HEK293T (cell line): ENCODE measurements around the gene SYT5.

ENCODE experiments used
- CTCF ChIA-PET: fragments of 350-600 bp; formaldehyde crosslinking; extraction: SDS; loops from one replicate; lab custom pipeline; 2021; ENCODE audit warnings: antibody characterized with exemption, inconsistent platforms; lab: Yijun Ruan, JAX
- POLR2A ChIA-PET: fragments of 350-600 bp; formaldehyde crosslinking; extraction: SDS; loops from one replicate; lab custom pipeline; 2020; ENCODE audit warnings: antibody characterized with exemption, inconsistent platforms; lab: Yijun Ruan, JAX
- DNase-seq: peaks from one replicate; pipeline ENCODE4 v3.0.0; 2012; ENCODE audit warnings: mixed read lengths; ENCODE audit errors: extremely low spot score
- ARNT ChIP-seq: fragments of 450-650 bp; IDR thresholded peaks from 2 replicates; pipeline ENCODE4 v1.6.1; 2017; ENCODE audit warnings: mild to moderate bottlenecking
- BHLHE40 ChIP-seq: fragments of 450-650 bp; IDR thresholded peaks from 2 replicates; pipeline ENCODE4 v1.6.1; 2016; ENCODE audit warnings: mild to moderate bottlenecking, moderate library complexity, borderline replicate concordance
- CTBP1 ChIP-seq: fragments of 450-650 bp; IDR thresholded peaks from 2 replicates; pipeline ENCODE4 v1.6.1; 2016; ENCODE audit warnings: borderline replicate concordance
- ELF4 ChIP-seq: fragments of 450-650 bp; IDR thresholded peaks from 2 replicates; pipeline ENCODE4 v1.6.1; 2017; ENCODE audit warnings: antibody characterized with exemption
- FOXA1 ChIP-seq: fragments of 450-650 bp; IDR thresholded peaks from 2 replicates; pipeline ENCODE4 v1.6.1; 2016; ENCODE audit warnings: mild to moderate bottlenecking
- FOXK2 ChIP-seq: fragments of 450-650 bp; IDR thresholded peaks from 2 replicates; pipeline ENCODE4 v1.6.1; 2016; ENCODE audit warnings: mild to moderate bottlenecking
- FOXM1 ChIP-seq: fragments of 450-650 bp; IDR thresholded peaks from 2 replicates; pipeline ENCODE4 v1.6.1; 2017; ENCODE audit warnings: mild to moderate bottlenecking, borderline replicate concordance
- HDGF ChIP-seq: fragments of 450-650 bp; IDR thresholded peaks from 2 replicates; pipeline ENCODE4 v1.6.1; 2017; ENCODE audit warnings: antibody characterized with exemption, borderline replicate concordance
- L3MBTL2 ChIP-seq: fragments of 450-650 bp; conservative IDR thresholded peaks from 2 replicates; pipeline ENCODE4 v1.6.1; 2016; ENCODE audit warnings: mild to moderate bottlenecking
- LEF1 ChIP-seq: fragments of 450-650 bp; IDR thresholded peaks from 2 replicates; pipeline ENCODE4 v1.6.1; 2017; ENCODE audit warnings: mild to moderate bottlenecking, borderline replicate concordance
- NFRKB ChIP-seq: fragments of 450-650 bp; IDR thresholded peaks from 2 replicates; pipeline ENCODE4 v1.6.1; 2016; ENCODE audit warnings: mild to moderate bottlenecking, moderate library complexity
- SP1 ChIP-seq: fragments of 450-650 bp; IDR thresholded peaks from 2 replicates; pipeline ENCODE4 v1.6.1; 2017
- SUZ12 ChIP-seq: fragments of 450-650 bp; IDR thresholded peaks from 2 replicates; pipeline ENCODE4 v1.6.1; 2016; ENCODE audit warnings: mild to moderate bottlenecking
- TARDBP ChIP-seq: fragments of 450-650 bp; IDR thresholded peaks from 2 replicates; pipeline ENCODE4 v1.6.1; 2016
- ZNF384 ChIP-seq: fragments of 450-650 bp; IDR thresholded peaks from 2 replicates; pipeline ENCODE4 v1.6.1; 2016
- TF ChIP-seq, protein P1 (sequence below): fragments of 450-650 bp; IDR thresholded peaks from 2 replicates; pipeline ENCODE4 v1.6.1; 2016

The SYT5 gene

DNA sequence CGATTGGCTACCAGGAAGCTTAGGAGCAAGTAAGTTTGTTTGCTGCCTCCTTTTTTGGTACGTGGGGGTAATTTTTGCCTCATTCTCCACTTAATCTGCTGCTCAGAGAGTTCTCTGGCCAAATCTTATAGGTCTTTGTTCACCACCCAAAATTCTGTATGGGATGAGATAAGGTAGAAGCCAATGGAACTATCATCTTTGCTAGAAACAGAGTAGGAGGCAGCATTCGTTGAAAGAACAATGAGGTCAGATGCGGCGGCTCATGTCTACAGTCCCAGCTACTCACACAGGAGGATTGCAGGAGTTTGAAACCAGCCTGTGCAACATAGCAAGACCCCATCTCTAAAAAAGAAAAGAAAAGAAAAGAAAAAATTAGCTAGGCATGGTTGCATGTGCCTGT is 8.6 kb downstream of the SYT5 start:
- ChIA-PET POLR2A (interaction anchor here (0.7 kb wide), 1 partner anchor 110 kb away, joined by 3 read pairs; no protein-coding TSS in a partner anchor), CTCF (no interaction called here)
- TF ChIP-seq BHLHE40 (no peak), ELF4 (no peak), HDGF (no peak), NFRKB (no peak), FOXA1 (no peak)
- TF ChIP-seq, protein P1, sequence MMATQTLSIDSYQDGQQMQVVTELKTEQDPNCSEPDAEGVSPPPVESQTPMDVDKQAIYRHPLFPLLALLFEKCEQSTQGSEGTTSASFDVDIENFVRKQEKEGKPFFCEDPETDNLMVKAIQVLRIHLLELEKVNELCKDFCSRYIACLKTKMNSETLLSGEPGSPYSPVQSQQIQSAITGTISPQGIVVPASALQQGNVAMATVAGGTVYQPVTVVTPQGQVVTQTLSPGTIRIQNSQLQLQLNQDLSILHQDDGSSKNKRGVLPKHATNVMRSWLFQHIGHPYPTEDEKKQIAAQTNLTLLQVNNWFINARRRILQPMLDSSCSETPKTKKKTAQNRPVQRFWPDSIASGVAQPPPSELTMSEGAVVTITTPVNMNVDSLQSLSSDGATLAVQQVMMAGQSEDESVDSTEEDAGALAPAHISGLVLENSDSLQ, result no peak
- no peak for DNase-seq

DNA sequence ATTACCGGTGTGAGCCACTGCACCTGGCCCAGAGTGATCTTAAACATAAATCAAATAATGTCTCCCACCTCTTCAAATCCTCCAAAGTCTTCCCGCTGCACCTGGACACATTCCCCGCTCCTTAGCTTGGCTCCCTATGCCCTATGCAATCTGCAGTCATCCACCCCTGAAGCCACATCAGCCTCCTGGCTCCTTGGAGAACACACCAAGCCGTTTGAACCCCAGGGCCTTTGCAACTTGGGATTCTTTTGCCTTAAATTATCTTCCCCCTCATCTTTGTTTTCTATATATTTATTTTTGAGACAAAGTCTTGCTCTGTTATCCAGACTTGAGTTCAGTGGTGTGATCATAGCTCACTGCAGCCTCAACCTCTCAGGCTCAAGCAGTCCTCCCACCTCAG is 11.0 kb downstream of the SYT5 start:
- ChIA-PET POLR2A (no interaction called here), CTCF (no interaction called here)
- DNase-seq, result no peak
- no peak for TF ChIP-seq FOXK2
- TF ChIP-seq, protein P1, result no peak
- no peak for TF ChIP-seq SP1
- no peak for TF ChIP-seq LEF1
- TF ChIP-seq CTBP1, result no peak
- no peak for TF ChIP-seq TARDBP
- no peak for TF ChIP-seq FOXM1
- no peak for TF ChIP-seq ARNT
- no peak for TF ChIP-seq ZNF384
- no peak for TF ChIP-seq SUZ12
- TF ChIP-seq HDGF, result no peak
- no peak for TF ChIP-seq L3MBTL2
- no peak for TF ChIP-seq BHLHE40
- no peak for TF ChIP-seq NFRKB
- TF ChIP-seq FOXA1, result no peak
- no peak for TF ChIP-seq ELF4

DNA sequence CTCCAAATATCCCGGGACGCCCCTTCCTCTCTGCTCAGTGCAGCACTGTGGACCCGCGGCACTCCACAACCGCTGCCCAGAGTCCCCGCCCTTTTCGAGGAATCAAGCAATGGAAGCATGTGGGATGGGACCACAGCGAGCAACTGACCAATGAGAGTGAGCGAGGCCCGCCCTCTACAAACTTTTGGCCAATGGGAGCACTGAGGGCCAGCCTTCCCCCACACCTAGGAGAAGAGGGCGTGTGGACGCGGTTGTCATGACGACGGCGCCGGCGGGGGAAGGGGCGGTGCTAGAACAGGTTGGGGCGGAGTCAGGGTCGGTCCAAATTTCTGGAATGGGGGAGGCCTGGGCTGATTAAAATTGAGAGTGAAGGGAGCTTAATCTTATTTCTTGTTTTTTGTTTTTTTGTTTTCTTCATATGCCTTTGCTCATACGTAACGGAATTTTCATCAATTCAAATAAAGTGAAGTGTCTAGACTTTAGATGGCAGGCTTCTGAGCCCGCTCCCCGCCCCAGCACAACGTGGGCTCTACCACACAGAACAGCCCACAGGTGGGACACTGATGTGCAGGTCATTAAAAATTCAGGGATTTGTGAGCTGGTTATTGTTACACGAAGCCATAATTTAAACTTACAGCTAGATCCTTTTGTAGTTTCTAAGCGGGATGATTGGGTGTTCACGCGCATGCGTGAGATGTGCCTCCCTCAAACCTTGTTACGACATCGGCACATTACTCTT is 13.4 kb downstream of the SYT5 start, which contains the start of gene DNAAF3:
DNAAF3 (minus strand) TSS at position 84 of the 739 bp plus-strand sequence. CDS start 200 bp downstream, outside the sequence.
- CTCF ChIA-PET, result interaction anchor here (0.7 to 1.8 kb wide), 4 partner anchors 8 to 293 kb away, joined by 3 to 10 read pairs (median 4); no protein-coding TSS in a partner anchor
- TF ChIP-seq ELF4 (no peak), HDGF (no peak), ARNT (no peak), CTBP1 (no peak), FOXK2 (no peak), BHLHE40 (peak; percentile 89), SP1 (peak; percentile 65; the same call in 1 of the 2 replicates)
- TF ChIP-seq, protein P1, result peak; percentile 77
- POLR2A ChIA-PET, result interaction anchor here (0.6 to 1.9 kb wide), 8 partner anchors 9 to 470 kb away, joined by 3 to 4 read pairs (median 3); partner anchors contain the start of genes PPP6R1, TNNI3 and ZNF628
- peak; percentile 98 for DNase-seq

DNA sequence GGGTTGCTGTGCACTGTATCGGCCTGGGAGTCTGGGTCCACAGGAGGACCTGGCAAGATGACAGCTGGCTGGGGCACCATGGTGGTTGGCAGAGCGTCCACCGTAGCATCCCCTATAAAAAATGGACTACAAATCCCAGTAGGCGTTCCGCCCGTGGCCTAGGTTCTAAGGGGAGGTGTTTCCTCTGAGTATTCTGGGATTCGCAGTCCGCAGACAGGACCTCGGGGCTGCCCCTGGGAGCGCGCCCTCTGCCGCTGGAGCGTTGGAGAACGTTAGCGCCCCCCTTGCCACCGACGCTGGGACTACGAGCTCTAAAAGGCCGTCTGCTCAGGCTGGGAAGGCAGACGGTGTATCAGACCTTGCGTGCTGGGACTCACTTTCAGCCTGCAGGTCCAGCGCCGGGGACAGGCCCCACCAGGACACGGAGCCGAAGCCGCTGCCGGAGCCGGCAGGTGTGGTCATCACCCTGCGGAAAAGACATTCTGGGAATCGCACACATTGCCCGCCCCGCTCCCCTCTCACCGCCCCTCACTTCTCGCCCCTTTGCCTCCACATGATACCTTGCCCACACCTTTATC is 14.0 kb downstream of the SYT5 start:
- POLR2A ChIA-PET, result interaction anchor here (0.8 to 1.9 kb wide), 3 partner anchors 19 to 224 kb away, joined by 3 to 4 read pairs (median 3); partner anchors contain the start of gene PPP6R1
- CTCF ChIA-PET, result interaction anchor here (0.7 to 1.8 kb wide), 4 partner anchors 9 to 294 kb away, joined by 3 to 10 read pairs (median 4); no protein-coding TSS in a partner anchor
- peak; percentile 76 for DNase-seq
- TF ChIP-seq SUZ12, result no peak
- no peak for TF ChIP-seq FOXM1
- TF ChIP-seq CTBP1, result no peak
- TF ChIP-seq L3MBTL2, result peak; percentile 21; the same call in 1 of the 2 replicates
- TF ChIP-seq TARDBP, result no peak
- TF ChIP-seq, protein P1, result no peak

DNA sequence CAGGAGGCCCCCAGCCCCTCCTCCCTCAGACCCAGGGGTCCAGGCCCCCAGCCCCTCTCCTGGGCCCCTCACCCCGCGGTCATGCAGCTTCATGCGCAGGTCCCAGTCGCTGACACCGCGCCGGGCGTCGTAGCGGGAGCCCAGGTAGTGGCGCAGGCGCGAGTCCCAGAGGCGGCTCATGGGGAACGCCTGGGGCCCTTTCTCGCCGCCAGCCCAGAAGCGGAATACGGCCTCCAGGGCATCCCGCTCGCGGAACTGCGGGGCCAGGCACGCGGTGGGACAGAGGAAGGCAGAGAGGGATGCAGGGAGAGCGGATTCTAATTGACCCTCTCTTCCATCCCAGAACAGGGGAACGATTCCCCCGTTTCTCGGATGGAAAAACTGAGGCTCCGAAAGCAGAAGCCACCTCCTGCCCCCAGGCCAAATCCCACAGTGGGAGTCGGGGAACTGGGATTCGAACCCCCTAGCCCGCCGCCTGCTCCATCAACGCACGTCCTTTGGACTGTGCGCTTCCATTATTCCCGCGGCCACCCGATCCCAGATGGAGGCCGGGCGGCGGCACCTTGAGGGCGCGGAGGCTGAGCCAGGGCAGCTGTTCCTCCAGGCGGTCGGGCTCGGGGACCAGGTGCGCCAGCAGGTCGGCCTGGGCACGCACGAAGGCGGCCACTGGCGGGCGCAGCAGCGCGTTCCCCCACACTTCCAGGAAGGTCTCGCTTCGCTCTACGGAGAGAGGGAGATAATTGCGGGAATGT is 18.3 kb downstream of the SYT5 start:
- ChIA-PET CTCF (no interaction called here), POLR2A (no interaction called here)
- DNase-seq, result no peak
- no peak for TF ChIP-seq LEF1
- no peak for TF ChIP-seq ARNT
- no peak for TF ChIP-seq HDGF
- TF ChIP-seq SP1, result no peak
- TF ChIP-seq NFRKB, result no peak
- TF ChIP-seq ELF4, result no peak
- TF ChIP-seq FOXA1, result no peak
- TF ChIP-seq, protein P1, result no peak
- TF ChIP-seq FOXK2, result no peak
- no peak for TF ChIP-seq TARDBP
- TF ChIP-seq CTBP1, result no peak
- no peak for TF ChIP-seq SUZ12
- no peak for TF ChIP-seq L3MBTL2
- no peak for TF ChIP-seq BHLHE40
- TF ChIP-seq ZNF384, result no peak
- no peak for TF ChIP-seq FOXM1
